Omental fat pad (tissue), 4 donors: ENCODE data around the gene ABR. TPM values are rescaled to one million over a fixed set of nuclear protein-coding genes. Genes with fewer than 3 reads are reported as not detected.

Source experiments
- ATAC-seq: fragments of 150-250 bp; one replicate; pipeline ENCODE4 v1.9.1; 2016; ENCODE audit warnings: mild to moderate bottlenecking, moderate library complexity; ENCODE audit not compliant: low FRiP score
- DNase-seq: peaks from one replicate; pipeline ENCODE4 v3.0.0-alpha.2; 2019; ENCODE audit warnings: low spot score
- total RNA-seq, 4 donors: library from RNA; depleted of rRNA; stranded (reverse); fragments of >200 nt; gene quantifications; one replicate each; pipeline ENCODE4 v1.1.0, GENCODE V29; 2016
- TF ChIP-seq, protein P1 (sequence below), 3 donors: fragments of 450-650 bp; IDR thresholded peaks; one replicate each; pipeline ENCODE4 v1.5.1; 2016 to 2017; ENCODE audit warnings: antibody characterized with exemption in 3 of 3, mild to moderate bottlenecking in 3 of 3, moderate library complexity in 2 of 3

ABR gene
- total RNA-seq, 4 donors from 2014 or later, result 51.1 to 92.1 (median 75.8) TPM

DNA sequence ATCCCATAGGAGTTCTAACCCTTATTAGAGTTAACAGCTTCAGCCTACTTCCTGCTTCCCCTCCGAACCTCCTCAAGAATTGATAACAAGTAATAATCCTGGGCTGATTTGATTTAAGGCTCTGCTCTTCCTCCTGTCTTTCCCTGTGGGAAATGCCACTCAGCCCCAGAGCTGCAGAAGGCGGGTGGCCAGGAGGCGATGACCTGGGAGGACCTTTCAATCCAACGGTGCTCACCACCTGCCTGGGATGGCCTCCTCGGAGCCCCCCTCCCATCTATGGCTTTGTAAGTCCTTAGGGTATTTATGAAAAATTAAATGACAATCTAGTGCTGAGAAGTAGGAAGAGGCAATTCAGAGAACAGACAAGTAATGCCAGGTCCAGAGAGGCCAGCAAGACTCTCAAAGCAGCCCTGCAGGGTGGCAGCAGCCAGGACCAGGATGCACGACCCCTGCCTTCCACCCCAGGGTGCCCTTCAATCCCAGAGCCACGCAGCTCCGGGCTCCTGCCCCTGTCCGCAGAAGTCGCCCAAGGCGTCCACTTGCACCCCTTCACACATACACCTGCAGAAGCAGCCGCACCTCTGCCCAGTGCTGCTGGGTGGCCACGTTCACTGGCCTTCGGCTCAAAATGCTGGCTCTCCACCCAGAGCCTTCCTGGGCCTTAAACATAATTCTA lies 34.3 kb downstream of the ABR start:
- DNase-seq, result no peak
- no peak for ATAC-seq
- TF ChIP-seq, protein P1, sequence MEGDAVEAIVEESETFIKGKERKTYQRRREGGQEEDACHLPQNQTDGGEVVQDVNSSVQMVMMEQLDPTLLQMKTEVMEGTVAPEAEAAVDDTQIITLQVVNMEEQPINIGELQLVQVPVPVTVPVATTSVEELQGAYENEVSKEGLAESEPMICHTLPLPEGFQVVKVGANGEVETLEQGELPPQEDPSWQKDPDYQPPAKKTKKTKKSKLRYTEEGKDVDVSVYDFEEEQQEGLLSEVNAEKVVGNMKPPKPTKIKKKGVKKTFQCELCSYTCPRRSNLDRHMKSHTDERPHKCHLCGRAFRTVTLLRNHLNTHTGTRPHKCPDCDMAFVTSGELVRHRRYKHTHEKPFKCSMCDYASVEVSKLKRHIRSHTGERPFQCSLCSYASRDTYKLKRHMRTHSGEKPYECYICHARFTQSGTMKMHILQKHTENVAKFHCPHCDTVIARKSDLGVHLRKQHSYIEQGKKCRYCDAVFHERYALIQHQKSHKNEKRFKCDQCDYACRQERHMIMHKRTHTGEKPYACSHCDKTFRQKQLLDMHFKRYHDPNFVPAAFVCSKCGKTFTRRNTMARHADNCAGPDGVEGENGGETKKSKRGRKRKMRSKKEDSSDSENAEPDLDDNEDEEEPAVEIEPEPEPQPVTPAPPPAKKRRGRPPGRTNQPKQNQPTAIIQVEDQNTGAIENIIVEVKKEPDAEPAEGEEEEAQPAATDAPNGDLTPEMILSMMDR (IDR thresholded peaks at IDR 0.05), result no peak

DNA sequence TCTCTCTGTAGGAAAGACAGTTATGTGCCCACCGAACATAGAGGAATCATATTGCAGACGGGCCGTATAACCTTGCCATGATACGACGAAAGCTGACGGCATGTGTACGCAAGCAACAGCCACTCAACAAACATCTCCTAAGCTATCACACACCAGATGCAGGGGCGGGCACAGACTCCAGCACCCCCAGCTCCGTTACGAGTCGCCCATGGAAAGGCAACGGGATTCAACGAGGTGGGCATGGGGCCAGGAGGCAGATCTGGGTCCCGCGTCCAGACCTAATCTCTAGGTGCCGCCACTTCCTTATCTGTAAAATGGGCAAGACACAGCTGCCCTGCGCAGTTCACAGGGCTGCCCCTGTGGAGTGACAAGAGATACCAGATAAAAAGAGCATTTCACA lies 35.6 kb downstream of the ABR start:
- DNase-seq (no peak), ATAC-seq (no peak)
- TF ChIP-seq, protein P1 (IDR thresholded peaks at IDR 0.05), result no peak

DNA sequence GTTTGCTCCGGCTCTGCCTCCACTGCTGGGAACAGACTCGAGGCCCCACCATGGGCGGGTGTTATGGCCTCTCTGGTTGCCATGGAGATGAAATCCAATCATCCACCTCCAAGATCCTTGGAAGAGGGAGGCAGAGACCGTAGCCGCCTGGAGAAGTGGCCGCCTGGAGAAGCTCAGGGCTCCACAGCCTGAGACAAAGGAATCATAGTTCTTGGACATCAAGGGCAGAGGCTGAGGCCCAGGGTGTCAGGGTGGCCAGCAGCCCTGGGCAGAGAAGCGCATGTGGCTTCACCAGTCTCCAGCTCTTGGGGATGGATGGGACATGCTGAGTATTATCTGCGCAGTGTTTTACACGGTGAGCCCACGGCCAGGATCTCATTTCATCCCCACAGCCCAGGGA lies 36.2 kb downstream of the ABR start:
- TF ChIP-seq, protein P1 (IDR thresholded peaks at IDR 0.05), result no peak
- no peak for ATAC-seq
- no peak for DNase-seq

DNA sequence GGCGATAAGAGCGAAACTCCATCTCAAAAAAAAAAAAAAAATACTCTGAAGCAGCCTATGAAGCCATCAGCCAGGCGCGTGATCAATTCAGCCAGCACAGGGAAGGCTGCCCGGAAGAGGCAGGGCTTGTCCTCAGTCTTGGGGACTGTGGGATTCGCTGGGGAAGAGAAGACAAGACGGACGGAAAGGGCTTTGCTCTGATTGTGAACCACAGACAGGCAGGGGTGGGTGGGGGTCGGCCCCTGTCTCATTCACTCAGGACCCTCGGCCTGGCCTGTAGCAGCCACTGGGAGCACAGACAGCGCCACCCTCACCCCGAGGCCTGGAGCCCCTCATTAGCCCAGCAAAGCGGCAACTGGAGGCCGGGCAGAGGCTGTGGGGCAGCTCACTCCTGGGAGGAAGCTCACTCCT lies 37.2 kb downstream of the ABR start:
- TF ChIP-seq, protein P1 (IDR thresholded peaks at IDR 0.05), result no peak
- ATAC-seq (no peak), DNase-seq (no peak)

DNA sequence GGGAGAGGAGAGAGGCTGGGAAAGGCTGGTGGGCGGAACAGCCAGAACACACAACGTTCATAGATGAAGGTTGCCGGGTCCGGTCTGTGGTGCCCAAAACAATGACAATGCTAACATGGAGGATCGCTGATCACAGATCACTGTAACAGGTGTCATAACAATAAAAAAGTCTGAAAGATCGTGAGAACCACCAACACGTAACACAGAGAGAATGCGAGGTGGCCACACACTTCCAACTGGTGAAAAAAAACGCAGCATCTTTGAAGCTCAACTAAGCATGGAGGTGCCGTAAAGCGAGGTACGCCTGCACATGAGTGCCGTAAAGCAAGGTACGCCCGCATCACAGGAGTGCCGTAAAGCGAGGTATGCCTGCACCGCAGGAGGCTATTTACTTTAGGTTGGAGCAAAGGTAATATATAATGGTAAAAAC lies 42.3 kb downstream of the ABR start:
- DNase-seq (no peak), ATAC-seq (no peak)
- TF ChIP-seq, protein P1 (IDR thresholded peaks at IDR 0.05), result no peak

DNA sequence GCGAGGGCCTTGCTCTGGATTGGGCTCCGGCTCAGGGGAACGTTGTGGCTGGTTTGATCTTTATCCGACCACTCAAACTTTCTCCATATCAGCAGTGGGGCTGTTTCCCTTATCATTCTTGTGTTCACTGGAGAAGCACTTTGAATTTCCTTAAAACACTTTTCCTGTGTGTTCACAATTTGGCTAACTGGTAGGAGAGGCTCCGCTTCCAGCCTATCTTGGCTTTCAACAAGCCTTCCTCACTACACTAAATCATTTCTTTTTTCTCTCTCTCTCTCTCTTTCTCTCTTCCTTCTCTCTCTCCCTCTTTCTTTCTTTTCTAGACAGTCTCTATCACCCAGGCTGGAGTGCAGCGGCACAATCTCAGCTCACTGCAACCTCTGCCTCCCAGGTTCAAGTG lies 43.0 kb downstream of the ABR start:
- no peak for DNase-seq
- TF ChIP-seq, protein P1 (IDR thresholded peaks at IDR 0.05), result no peak
- no peak for ATAC-seq

DNA sequence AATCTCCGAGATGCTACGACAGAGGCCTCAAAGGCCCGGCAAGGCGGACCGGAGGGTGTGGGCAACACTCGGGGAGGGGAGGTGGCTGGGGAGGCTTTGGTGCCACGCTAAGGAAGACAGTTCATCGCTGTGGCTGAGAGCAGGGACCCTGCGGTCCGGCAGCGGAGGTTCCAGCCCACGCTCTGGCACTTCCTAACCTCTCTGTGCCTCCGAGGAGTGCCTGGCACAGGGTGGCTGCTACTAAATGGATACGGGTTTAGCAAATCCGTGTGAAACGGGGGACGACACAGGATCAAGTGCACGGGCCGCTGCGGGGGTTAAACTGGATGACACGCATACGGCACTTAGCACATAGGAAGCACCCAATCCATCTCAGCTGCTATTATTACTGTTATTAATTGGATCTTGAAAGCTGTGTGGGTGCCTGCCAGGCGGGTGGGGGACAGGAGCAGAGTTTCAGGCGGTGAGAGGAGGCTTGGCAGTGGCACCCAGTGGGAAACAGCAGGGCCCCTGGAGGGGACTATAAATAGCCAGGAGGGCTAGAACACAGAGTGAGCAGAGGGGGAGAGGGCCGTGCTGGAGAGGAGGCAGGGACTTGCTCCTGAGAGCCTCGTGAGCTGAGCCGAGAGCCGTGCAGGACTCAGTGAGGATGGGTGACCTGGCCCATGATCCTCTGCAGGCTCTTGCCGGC lies 45.0 kb downstream of the ABR start:
- ATAC-seq (no peak), DNase-seq (no peak)
- TF ChIP-seq, protein P1 (IDR thresholded peaks at IDR 0.05), result no peak
